ENCODE measurements around the gene CD7.

The CD7 gene

DNA sequence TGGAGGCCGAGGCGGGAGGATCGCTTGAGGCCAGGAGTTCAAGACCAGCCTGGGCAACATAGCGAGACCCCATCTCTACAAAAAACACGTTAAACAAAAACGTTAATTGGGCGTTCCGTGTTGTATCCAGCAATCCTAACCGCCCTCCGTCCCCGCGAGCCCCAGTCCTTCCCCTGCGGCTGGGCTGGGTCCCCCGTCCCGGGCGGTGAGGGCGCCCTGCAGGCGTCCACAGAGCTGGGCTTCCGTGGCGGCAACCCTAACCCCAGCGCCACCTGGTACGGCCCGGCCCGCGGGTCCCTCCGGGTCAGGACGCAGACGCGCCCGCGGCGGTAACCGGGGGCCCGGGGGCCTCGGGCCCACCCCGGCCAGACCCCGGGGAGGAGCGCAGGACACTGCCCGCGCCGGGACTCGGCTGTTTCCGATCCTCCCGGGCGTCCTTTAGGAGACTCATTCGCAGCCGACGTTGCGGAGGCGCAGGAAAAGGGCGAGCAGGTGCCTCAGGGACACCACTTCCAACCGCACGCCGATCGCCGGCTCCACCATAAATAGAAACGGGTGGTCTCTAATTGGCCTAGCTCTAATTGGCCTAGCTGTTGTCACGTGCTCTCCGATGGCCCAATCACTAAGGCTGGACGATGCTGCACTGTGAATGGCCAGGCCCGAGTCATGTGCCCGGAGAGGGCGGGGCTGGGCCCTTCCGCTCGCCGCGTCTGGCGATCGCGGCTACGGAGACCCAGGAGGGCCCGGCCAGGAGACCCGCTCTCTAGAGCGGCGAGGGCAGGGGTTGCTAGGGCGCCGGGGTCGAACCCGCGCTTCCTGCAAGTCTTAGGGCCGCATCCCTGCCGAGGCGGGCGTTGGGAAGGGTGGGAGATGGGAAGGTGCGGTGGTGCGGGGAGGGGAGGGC, 24.9 kb downstream of the CD7 start:
- Histone ChIP-seq H3K9me3 (ENCODE audit: control insufficient read depth, low read length) (no peaks in the 10 kb centered on the region), H3K4me1 (ENCODE audit: control insufficient read depth, insufficient read depth, low read length, poor library complexity, severe bottlenecking) (peaks cover 3% of the 10 kb centered on the region), H3K36me3 (ENCODE audit: control insufficient read depth, insufficient read depth, low read length) (peaks cover 2% of the 10 kb centered on the region), H3K27ac (ENCODE audit: low read depth, low read length, severe bottlenecking) (peak overlapping the region; percentile 72), H3K4me3 (ENCODE audit: extremely low read depth, insufficient read depth, low read length, poor library complexity, severe bottlenecking) (peak overlapping the region; percentile 78)
- WGBS, 2 experiments (ENCODE audit: insufficient coverage in 2 of 2): 4 to 5% methylated on average over 70 to 80 of the region's 86 CpGs

DNA sequence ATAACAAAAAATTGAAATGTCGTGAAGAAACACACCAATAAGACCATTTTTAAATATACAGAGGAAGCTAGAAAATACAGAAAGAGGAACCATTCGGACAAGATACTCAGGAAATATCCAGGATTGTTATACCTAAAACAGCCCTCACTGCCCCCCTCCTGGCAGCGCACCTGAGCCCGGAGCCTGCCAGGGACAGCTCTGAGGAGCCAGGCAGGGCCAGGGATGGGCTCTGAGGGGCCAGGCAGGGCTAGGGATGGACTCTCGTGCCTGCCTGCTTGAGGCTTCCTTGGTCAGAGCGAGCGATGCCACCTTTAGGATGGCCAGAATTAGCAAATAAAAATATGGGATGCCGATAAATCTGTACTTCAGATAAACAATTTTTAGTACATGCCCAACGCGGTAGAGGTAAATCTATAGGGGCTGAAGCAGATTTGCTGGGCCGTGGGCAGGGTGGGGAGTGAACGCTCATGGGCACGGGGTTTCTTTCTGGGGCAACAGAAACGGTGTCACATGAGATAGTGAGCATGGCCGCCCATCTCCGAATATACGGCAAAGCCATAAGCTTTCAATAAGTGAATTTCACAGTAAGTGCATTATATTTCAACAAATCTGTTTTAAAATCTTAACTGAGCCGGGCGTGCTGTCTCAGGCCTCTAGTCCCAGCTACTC, 25.7 kb downstream of the CD7 start:
- Histone ChIP-seq H3K4me3 (ENCODE audit: extremely low read depth, insufficient read depth, low read length, poor library complexity, severe bottlenecking) (peak overlapping the region; percentile 78), H3K4me1 (ENCODE audit: control insufficient read depth, insufficient read depth, low read length, poor library complexity, severe bottlenecking) (no peaks in the 10 kb centered on the region), H3K36me3 (ENCODE audit: control insufficient read depth, insufficient read depth, low read length) (peaks cover 2% of the 10 kb centered on the region), H3K27ac (ENCODE audit: low read depth, low read length, severe bottlenecking) (no peak overlapping the region), H3K9me3 (ENCODE audit: control insufficient read depth, low read length) (peaks cover 4% of the 10 kb centered on the region)
- WGBS, 2 experiments (ENCODE audit: insufficient coverage in 2 of 2): 89 to 94% methylated on average over 17 to 18 of the region's 19 CpGs

DNA sequence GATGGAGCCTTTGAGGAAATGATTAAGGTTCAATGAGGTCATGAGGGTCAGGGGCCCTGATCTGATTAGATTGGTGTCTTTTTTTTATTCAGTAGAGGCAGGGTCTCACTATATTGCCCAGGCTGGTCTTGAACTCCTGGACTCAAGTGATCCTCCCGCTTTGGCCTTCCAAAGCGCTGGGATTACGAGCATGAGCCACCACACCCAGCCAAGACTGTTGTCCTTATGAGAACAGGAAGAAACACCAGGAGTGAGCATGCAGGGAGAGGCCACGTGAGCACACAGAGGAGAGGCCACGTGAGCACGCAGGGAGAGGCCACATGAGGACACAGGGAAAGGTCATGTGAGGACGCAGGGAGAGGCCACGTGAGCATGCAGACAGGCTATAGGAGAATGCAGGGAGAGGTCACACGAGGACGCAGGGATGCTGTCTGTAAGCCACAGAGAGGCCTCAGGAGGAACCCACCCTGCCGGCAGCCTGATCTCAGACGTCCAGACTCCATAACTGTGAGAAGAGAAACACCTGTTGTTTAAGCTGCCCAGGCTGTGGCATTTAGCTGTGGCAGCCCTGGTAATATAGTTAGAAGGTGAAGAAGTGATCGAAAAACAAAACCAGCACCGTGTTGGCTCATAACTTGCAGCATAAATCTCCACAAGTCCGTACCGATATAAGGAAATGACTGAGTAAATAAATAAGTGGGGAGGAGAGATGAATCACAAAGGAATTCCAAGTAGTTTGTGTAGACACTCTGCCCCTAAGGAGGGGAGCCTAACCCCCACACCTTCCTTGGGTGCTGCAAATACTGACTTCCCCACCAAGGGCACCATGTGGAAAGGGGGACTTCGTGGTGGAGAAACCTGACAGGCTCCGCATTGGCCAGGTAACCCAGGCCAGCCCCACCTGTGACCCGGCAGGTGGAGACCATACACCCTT, 29.3 kb downstream of the CD7 start:
- 90 to 92% methylated on average over 18 of the region's 19 CpGs for WGBS, 2 experiments (ENCODE audit: insufficient coverage in 2 of 2)
- Histone ChIP-seq H3K27ac (ENCODE audit: low read depth, low read length, severe bottlenecking) (no peak overlapping the region), H3K9me3 (ENCODE audit: control insufficient read depth, low read length) (peaks cover 4% of the 10 kb centered on the region), H3K4me3 (ENCODE audit: extremely low read depth, insufficient read depth, low read length, poor library complexity, severe bottlenecking) (no peak overlapping the region), H3K36me3 (ENCODE audit: control insufficient read depth, insufficient read depth, low read length) (no peaks in the 10 kb centered on the region), H3K4me1 (ENCODE audit: control insufficient read depth, insufficient read depth, low read length, poor library complexity, severe bottlenecking) (no peaks in the 10 kb centered on the region)

DNA sequence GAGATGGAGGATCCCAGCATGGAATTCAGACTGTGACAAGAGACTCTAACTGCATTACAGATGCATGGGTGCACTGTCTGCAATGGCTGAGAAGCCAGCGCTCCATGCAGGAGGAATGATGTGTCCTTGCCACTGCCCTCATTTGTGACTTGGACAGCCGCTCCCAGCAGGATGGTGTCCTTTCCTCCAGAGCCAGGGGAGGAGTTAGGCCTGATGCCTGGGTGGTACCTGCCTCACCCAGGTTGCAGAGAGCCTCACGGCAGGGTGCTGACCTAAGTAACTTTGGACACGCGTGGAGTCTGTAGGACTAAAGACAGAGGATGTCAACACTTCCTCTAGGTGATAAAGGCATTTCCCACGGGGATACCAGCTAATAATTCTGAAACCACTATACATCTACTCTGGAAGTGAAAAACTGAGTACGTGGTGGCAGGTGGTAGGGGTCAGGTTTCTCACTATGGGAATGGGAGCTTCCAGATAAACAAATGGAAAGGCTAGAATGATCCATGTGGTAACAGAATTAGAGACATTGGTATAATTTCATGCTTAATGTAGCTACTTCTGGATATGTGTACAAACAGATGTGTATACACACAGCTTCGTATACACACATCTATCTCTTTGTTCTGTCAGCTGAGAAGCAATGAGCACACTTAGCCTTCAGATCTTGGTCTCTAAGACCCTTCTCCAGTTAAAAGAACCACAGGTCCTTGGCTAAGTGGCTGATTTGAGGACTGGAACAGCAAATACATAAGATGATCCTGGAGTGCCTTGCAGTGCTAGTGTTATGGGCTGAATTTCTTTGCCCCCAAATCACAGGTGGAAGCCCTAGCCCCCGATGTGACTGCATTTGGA, 30.2 kb downstream of the CD7 start:
- H3K4me3 ChIP-seq (ENCODE audit: extremely low read depth, insufficient read depth, low read length, poor library complexity, severe bottlenecking): no peak overlapping the region
- peaks cover 1% of the 10 kb centered on the region for H3K4me1 ChIP-seq (ENCODE audit: control insufficient read depth, insufficient read depth, low read length, poor library complexity, severe bottlenecking)
- no peak overlapping the region for H3K27ac ChIP-seq (ENCODE audit: low read depth, low read length, severe bottlenecking)
- H3K9me3 ChIP-seq (ENCODE audit: control insufficient read depth, low read length): peaks cover 4% of the 10 kb centered on the region
- no peaks in the 10 kb centered on the region for H3K36me3 ChIP-seq (ENCODE audit: control insufficient read depth, insufficient read depth, low read length)
- 91 to 95% methylated on average over 6 to 7 of the region's 9 CpGs for WGBS, 2 experiments (ENCODE audit: insufficient coverage in 2 of 2)

DNA sequence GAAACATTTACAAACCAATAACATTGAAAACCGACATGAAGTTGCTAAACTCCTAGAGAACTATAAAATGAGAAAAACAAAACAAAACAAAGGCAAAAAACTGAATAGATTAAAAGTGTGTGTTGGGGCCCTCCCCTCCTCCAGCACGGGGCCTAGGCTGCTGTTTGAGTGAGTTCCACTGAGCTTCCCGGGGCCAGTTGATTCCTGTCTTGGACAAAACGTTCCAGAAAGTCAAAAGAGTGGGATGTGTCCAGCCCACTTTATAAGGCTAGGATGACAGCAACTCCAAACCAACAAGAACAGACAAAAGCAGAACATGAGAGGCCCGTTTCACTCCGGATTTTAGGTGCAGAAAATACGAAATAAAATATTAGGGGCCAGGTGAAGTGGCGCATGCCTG, 32.3 kb downstream of the CD7 start:
- Histone ChIP-seq H3K36me3 (ENCODE audit: control insufficient read depth, insufficient read depth, low read length) (no peaks in the 10 kb centered on the region), H3K9me3 (ENCODE audit: control insufficient read depth, low read length) (peaks cover 4% of the 10 kb centered on the region), H3K4me3 (ENCODE audit: extremely low read depth, insufficient read depth, low read length, poor library complexity, severe bottlenecking) (no peak overlapping the region), H3K27ac (ENCODE audit: low read depth, low read length, severe bottlenecking) (no peak overlapping the region), H3K4me1 (ENCODE audit: control insufficient read depth, insufficient read depth, low read length, poor library complexity, severe bottlenecking) (peaks cover 7% of the 10 kb centered on the region)
- WGBS, 2 experiments (ENCODE audit: insufficient coverage in 2 of 2): 81 to 92% methylated on average over 4 to 7 of the region's 8 CpGs

DNA sequence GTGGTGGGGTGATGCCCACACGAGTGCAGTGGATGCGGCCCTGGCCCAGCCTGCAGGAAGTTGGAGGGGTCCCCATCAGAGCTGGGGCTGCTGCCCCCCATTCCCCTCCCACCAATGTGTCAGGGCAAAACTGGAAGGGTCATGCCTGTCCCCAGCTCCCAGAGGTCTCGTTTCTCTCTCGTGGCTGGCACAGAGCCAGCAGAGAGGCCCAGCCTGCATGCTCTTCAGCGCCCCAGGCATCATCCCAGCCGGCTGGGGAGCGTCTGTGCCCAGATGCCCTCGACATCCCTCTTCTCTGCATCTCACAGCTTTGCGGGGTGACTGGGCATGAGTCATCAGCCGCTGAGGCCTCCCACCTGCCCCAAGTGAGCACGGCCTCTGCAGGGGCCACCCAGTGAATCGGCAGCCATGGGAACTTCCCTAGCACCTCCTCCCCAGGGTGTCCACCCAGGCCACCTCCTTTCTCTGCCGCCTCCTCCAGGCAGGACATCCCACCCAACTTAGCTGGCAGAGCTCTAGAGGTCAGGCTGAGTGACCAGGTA, 34.1 kb downstream of the CD7 start:
- Histone ChIP-seq H3K27ac (ENCODE audit: low read depth, low read length, severe bottlenecking) (no peak overlapping the region), H3K4me3 (ENCODE audit: extremely low read depth, insufficient read depth, low read length, poor library complexity, severe bottlenecking) (no peak overlapping the region), H3K36me3 (ENCODE audit: control insufficient read depth, insufficient read depth, low read length) (no peaks in the 10 kb centered on the region), H3K9me3 (ENCODE audit: control insufficient read depth, low read length) (peaks cover 4% of the 10 kb centered on the region), H3K4me1 (ENCODE audit: control insufficient read depth, insufficient read depth, low read length, poor library complexity, severe bottlenecking) (peaks cover 7% of the 10 kb centered on the region)
- WGBS, 2 experiments (ENCODE audit: insufficient coverage in 2 of 2): 87 to 91% methylated on average over 9 to 10 of the region's 13 CpGs

DNA sequence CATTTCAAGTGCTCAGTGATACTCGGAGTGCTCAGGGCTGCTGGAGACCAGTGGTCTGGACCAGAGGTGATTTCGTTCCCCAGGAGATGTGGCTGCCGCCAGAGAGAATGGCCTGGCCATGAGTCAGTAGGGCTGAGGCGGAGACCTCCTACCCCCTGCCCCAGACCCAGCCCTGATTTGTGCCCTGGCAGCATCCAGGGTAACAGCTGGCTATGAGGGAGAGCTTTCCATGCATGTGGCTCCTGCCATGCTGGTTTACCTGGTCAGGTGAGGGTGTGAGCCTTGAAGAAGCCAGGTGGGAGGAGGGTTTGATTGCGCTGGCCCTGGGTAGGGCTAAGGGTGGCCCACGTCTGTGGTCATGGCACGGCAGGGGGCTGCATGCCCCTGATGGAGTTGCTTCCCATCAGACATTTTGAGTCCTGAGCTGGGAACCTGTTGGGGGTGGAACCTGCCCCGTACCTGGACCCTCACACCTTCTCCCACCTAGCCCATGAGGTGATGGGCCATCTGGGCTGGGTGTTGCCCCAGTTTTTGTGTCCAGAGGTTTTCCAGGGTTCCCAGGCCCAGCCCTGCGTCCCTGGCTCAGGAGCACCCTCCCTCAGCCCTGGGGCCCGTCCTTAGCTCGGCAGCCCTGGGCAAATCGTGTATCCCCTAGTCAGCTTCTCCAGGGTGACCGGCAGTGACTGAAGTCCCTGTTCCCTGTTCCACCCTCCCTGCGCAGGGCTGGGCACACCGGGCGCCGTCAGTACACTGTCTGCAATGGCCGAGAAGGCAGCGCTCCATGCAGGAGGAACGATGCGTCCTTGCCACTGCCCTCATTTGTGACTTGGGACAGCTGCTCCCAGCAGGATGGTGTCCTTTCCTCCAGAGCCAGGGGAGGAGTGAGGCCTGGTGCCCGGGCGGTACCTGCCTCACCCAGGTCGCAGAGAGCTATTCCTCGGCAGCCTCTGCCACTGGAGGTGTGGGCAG, 34.9 kb downstream of the CD7 start:
- WGBS, 2 experiments (ENCODE audit: insufficient coverage in 2 of 2): 87 to 93% methylated on average over 20 to 22 of the region's 25 CpGs
- H3K4me3 ChIP-seq (ENCODE audit: extremely low read depth, insufficient read depth, low read length, poor library complexity, severe bottlenecking): no peak overlapping the region
- no peaks in the 10 kb centered on the region for H3K36me3 ChIP-seq (ENCODE audit: control insufficient read depth, insufficient read depth, low read length)
- no peak overlapping the region for H3K27ac ChIP-seq (ENCODE audit: low read depth, low read length, severe bottlenecking)
- H3K4me1 ChIP-seq (ENCODE audit: control insufficient read depth, insufficient read depth, low read length, poor library complexity, severe bottlenecking): peaks cover 7% of the 10 kb centered on the region
- peaks cover 4% of the 10 kb centered on the region for H3K9me3 ChIP-seq (ENCODE audit: control insufficient read depth, low read length)

DNA sequence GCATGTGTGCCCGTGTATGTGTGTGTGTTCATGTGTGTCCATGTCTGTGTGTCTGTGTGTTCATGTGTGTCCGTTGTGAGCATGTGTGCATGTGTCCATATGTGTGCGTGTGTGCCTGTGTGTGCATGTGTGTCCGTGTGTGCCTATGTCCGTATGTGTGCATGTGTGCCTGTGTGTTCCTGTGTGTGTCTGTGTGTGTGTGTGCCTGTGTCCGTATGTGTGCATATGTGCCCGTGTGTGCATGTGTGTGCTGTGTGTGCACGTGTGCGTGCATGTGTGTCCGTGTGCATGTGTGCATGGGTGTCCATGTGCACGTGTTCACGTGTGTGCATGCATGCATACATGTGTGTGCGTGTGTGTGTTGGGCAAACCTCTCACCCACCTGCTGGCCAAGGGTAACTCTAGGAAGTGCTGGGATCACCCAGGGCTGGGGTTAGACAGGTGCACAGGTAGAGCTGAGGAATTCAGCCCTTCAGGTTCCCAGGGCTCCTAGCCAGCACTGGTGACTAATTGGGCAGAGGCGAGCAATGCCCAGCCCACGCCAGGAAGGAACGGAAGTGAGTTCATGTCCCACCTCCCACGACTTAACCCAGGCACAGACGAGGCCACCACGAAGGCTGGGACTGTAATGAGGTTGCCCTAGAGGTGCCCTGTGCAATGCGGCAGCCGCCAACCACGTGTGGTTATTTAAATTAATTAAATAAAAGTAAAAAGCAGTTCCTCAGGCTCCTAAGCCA, 35.7 kb downstream of the CD7 start:
- Histone ChIP-seq H3K4me1 (ENCODE audit: control insufficient read depth, insufficient read depth, low read length, poor library complexity, severe bottlenecking) (peaks cover 7% of the 10 kb centered on the region), H3K36me3 (ENCODE audit: control insufficient read depth, insufficient read depth, low read length) (no peaks in the 10 kb centered on the region), H3K4me3 (ENCODE audit: extremely low read depth, insufficient read depth, low read length, poor library complexity, severe bottlenecking) (no peak overlapping the region), H3K9me3 (ENCODE audit: control insufficient read depth, low read length) (no peaks in the 10 kb centered on the region), H3K27ac (ENCODE audit: low read depth, low read length, severe bottlenecking) (no peak overlapping the region)
- 90 to 93% methylated on average over 18 to 20 of the region's 22 CpGs for WGBS, 2 experiments (ENCODE audit: insufficient coverage in 2 of 2)
